Type B pancreatic cell (in vitro differentiated cells): ENCODE measurements around the gene FOXP4. TPM values are rescaled to one million over a fixed set of nuclear protein-coding genes. Genes with fewer than 3 reads are reported as not detected.

Experiments
- DNase-seq: peaks from one replicate; pipeline ENCODE4 v3.0.0; 2021; ENCODE audit warnings: mixed read lengths; ENCODE audit not compliant: unreplicated experiment; ENCODE audit errors: extremely low spot score
- H3K27ac Mint-ChIP-seq: 2 replicates; pipeline ENCODE4 v1.8.0; 2021; ENCODE audit warnings: mild to moderate bottlenecking, mixed read lengths
- H3K27me3 Mint-ChIP-seq: 2 replicates; pipeline ENCODE4 v1.8.0; 2021; ENCODE audit warnings: mixed read lengths
- H3K36me3 Mint-ChIP-seq: 2 replicates; pipeline ENCODE4 v1.8.0; 2021; ENCODE audit warnings: mixed read lengths
- H3K4me1 Mint-ChIP-seq: one replicate; pipeline ENCODE4 v1.8.0; 2021; ENCODE audit warnings: mixed read lengths; ENCODE audit not compliant: unreplicated experiment
- H3K4me3 Mint-ChIP-seq: 2 replicates; pipeline ENCODE4 v1.8.0; 2021; ENCODE audit warnings: mild to moderate bottlenecking, mixed read lengths
- H3K9me3 Mint-ChIP-seq: 2 replicates; pipeline ENCODE4 v1.8.0; 2021; ENCODE audit warnings: mixed read lengths
- total RNA-seq: library from RNA; stranded (reverse); gene quantifications from 2 replicates; pipeline ENCODE4 v1.2.1, GENCODE V29; 2021; ENCODE audit warnings: low replicate concordance
- TF ChIP-seq, protein P1 (sequence below): fragments of 200-600 bp; sonication (generic); conservative IDR thresholded peaks from 2 replicates; pipeline ENCODE4 v1.5.0; 2021; ENCODE audit warnings: antibody characterized with exemption, mild to moderate bottlenecking

FOXP4 gene
- total RNA-seq, 1 donor from 2014 or later, result 100 TPM

DNA sequence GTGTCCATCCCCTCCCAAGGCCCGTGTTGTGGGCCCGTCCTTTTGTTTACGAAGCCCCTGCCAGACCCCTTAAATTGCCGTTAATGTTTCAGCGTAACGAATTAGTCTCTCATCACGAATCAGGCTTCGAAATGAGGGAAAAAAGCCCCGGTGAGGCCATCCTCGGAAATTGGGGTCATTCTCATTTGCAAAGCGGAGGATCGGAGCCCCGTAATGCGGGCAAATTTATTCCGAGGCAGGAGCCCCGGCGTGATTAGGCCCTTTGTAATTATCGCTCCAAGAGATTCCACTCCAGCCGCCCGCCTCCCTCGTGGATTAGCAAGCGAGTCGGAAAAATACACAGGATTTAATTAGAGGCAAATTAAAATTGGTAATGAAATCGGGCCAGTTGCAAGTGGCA lies 47.2 kb downstream of the FOXP4 start:
- Mint-ChIP-seq H3K36me3 (peaks cover 8% of the 10 kb centered on the region), H3K27ac (no peak overlapping the region), H3K4me1 (peaks cover 41% of the 10 kb centered on the region), H3K9me3 (no peaks in the 10 kb centered on the region), H3K4me3 (no peak overlapping the region), H3K27me3 (no peaks in the 10 kb centered on the region)
- TF ChIP-seq, protein P1, sequence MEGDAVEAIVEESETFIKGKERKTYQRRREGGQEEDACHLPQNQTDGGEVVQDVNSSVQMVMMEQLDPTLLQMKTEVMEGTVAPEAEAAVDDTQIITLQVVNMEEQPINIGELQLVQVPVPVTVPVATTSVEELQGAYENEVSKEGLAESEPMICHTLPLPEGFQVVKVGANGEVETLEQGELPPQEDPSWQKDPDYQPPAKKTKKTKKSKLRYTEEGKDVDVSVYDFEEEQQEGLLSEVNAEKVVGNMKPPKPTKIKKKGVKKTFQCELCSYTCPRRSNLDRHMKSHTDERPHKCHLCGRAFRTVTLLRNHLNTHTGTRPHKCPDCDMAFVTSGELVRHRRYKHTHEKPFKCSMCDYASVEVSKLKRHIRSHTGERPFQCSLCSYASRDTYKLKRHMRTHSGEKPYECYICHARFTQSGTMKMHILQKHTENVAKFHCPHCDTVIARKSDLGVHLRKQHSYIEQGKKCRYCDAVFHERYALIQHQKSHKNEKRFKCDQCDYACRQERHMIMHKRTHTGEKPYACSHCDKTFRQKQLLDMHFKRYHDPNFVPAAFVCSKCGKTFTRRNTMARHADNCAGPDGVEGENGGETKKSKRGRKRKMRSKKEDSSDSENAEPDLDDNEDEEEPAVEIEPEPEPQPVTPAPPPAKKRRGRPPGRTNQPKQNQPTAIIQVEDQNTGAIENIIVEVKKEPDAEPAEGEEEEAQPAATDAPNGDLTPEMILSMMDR, result no peak
- DNase-seq, result no peak

DNA sequence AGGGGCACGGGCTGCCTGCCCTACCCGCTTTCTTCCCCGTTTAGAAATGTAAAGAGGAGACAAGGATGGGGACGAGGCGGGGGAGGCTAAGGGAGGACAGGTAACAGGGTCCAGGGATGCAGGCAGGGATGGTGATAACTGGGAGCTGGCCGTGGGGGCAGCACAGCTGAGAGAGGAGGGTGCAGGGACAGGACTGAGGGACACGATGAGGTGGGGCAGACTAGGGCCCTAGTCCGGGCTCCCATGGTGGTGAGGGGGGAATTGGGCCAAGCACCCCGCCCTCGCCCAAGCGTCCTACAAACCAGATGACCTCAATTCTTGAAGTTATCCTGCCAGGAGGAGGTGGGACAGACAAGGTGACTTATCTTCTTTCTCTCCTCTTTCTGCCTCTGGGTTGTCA lies 47.7 kb downstream of the FOXP4 start:
- TF ChIP-seq, protein P1, result no peak
- Mint-ChIP-seq H3K27me3 (no peaks in the 10 kb centered on the region), H3K4me1 (peaks cover 39% of the 10 kb centered on the region), H3K4me3 (no peak overlapping the region), H3K27ac (no peak overlapping the region), H3K36me3 (peaks cover 6% of the 10 kb centered on the region), H3K9me3 (no peaks in the 10 kb centered on the region)
- no peak for DNase-seq

DNA sequence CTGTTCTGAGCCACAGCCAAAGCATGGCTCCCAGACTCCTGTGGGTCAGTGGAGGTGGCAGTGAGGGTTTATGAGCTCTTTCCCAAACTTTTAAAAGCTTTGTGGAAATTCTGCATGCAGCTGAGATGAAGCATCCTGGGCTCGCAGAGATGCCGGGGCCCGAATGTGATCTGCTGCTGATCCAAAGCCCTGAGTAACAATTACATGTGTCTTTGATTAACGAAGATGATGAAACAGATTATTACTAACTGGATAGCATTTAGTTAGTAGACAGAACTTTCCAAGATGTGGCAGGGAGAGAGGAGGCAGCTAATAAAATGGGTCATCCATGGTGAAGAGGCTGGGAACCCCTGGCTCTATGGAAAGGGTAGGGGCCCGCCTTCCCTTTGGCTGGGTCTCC lies 48.1 kb downstream of the FOXP4 start:
- no peak for DNase-seq
- Mint-ChIP-seq H3K9me3 (no peaks in the 10 kb centered on the region), H3K27ac (no peak overlapping the region), H3K36me3 (peaks cover 6% of the 10 kb centered on the region), H3K4me3 (no peak overlapping the region), H3K27me3 (no peaks in the 10 kb centered on the region), H3K4me1 (peaks cover 39% of the 10 kb centered on the region)
- TF ChIP-seq, protein P1, result no peak

DNA sequence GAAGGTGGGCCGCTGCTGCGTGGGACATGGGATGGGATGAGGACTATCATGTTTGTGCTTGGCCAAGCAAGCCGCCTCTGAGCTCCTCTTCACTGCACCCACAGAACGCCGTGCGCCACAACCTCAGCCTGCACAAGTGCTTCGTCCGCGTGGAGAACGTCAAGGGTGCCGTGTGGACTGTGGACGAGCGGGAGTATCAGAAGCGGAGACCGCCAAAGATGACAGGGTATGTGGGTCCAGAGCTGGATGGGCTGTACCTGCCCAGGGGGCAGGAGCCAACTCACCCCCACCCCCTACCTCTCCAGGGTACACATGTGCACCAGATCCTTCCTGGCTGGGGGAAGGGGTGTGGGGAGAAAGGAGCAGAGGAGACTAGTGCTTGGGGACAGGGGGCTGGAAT lies 48.6 kb downstream of the FOXP4 start:
- H3K9me3 Mint-ChIP-seq, result no peaks in the 10 kb centered on the region

DNA sequence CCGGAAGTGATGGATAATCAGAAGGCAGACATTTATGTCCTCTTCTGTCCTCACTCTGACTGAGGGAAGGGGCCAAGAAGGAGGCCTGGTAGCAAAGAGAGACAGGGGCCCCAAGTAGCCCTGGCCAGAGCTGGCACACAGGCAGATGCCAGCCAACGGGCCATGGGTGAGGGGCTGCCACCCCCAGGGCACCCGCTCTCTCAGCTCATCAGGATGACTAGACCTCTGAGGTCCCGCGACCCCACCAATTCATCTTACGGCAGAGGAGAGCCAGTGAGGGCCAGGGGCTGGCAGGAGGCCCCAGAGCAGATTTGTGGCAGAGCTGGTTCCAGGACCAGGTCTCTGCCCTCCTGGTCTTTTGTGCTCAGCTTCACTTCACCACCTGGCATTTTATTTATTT lies 49.0 kb downstream of the FOXP4 start:
- TF ChIP-seq, protein P1, result no peak
- H3K36me3 Mint-ChIP-seq, result peaks cover 6% of the 10 kb centered on the region
- H3K9me3 Mint-ChIP-seq, result no peaks in the 10 kb centered on the region
- H3K4me3 Mint-ChIP-seq, result no peak overlapping the region
- peaks cover 39% of the 10 kb centered on the region for H3K4me1 Mint-ChIP-seq
- no peaks in the 10 kb centered on the region for H3K27me3 Mint-ChIP-seq
- no peak overlapping the region for H3K27ac Mint-ChIP-seq
- no peak for DNase-seq

More for the DNA sequence above, 48.6 kb downstream of the FOXP4 start:
- TF ChIP-seq, protein P1, result no peak
- no peak for DNase-seq
- H3K4me3 Mint-ChIP-seq, result no peak overlapping the region
- H3K27ac Mint-ChIP-seq, result no peak overlapping the region
- H3K36me3 Mint-ChIP-seq, result peaks cover 6% of the 10 kb centered on the region
- peaks cover 39% of the 10 kb centered on the region for H3K4me1 Mint-ChIP-seq
- H3K27me3 Mint-ChIP-seq, result no peaks in the 10 kb centered on the region

DNA sequence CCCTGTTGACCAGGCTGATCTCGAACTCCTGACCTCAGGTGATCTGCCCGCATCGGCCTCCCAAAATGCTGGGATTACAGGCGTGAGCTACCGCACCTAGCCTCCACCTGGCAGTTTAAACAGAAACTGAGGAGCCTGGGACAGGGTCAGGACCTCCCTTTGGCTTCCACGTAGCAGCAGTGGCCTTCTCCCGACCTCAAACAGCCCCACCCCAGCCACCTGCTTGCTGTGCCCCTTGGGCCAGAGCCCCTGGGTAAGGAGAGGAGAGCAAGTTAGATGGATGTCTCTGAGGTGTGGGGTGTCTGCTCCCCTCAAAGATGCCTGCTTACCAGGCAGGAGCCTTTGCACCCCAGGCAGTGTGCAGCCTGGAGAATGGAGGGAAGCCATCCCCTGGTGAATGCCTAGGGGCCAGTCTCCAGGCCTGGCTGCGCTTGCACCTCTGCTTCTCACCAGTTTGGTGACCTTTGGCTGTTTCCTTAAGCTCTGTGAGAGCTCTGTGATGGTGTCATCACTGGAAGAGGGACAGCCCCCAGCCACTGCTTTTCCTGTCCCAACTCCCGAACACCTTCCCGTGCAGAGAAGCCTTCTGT lies 50.0 kb downstream of the FOXP4 start:
- Mint-ChIP-seq H3K4me3 (no peak overlapping the region), H3K36me3 (no peaks in the 10 kb centered on the region), H3K27ac (no peak overlapping the region), H3K9me3 (no peaks in the 10 kb centered on the region), H3K27me3 (no peaks in the 10 kb centered on the region), H3K4me1 (peaks cover 38% of the 10 kb centered on the region)
- TF ChIP-seq, protein P1, result no peak
- DNase-seq, result no peak
